IMR-90 (cell line): ENCODE measurements around the gene IMP3. TPM values are rescaled to one million over a fixed set of nuclear protein-coding genes. Genes with fewer than 3 reads are reported as not detected.

Experiments used
- ATAC-seq: fragments of 200-7000 bp; cut with Tn5 transposase; 2 replicates; pipeline ENCODE4 v1.9.1; 2020; ENCODE audit warnings: low read depth, mild to moderate bottlenecking, moderate library complexity
- BruUV-seq: library from RNA; stranded (reverse); fragments of 400-500 nt; replicated peaks from 2 replicates; lab custom pipeline; 2021; lab: Mats Ljungman, UMichigan
- CTCF ChIA-PET: fragments of 300-600 bp; formaldehyde crosslinking; extraction: SDS; loops from one replicate; lab custom pipeline; 2021; ENCODE audit warnings: antibody characterized with exemption; lab: Yijun Ruan, JAX
- POLR2A ChIA-PET: fragments of 300-600 bp; sonication (Branson Sonifier 250); formaldehyde crosslinking; loops from one replicate; lab custom pipeline; 2022; ENCODE audit warnings: antibody characterized with exemption; ENCODE audit not compliant: unreplicated experiment; lab: Charles Lee
- DNase-seq: peaks from one replicate; pipeline ENCODE4 v3.0.0; 2013
- H2AFZ ChIP-seq: replicated peaks from 2 replicates; pipeline ENCODE3; 2013; ENCODE audit warnings: low read length, mild to moderate bottlenecking; ENCODE audit not compliant: poor library complexity
- H2AK5ac ChIP-seq: 2 replicates; pipeline ENCODE4 v1.6.1; 2013; ENCODE audit warnings: low read depth, low read length, inconsistent platforms
- H2AK9ac ChIP-seq: replicated peaks from 2 replicates; pipeline ENCODE3; 2013; ENCODE audit warnings: mild to moderate bottlenecking, low read depth, low read length, moderate library complexity; ENCODE audit not compliant: poor library complexity
- H2BK120ac ChIP-seq: 2 replicates; pipeline ENCODE4 v1.6.1; 2013; ENCODE audit warnings: low read depth, low read length, inconsistent platforms
- H2BK15ac ChIP-seq: 3 replicates; pipeline ENCODE4 v1.6.1; 2013; ENCODE audit warnings: low read depth, low read length, inconsistent platforms
- H2BK20ac ChIP-seq: 2 replicates; pipeline ENCODE4 v1.6.1; 2013; ENCODE audit warnings: low read depth, mild to moderate bottlenecking, inconsistent platforms, low read length, moderate library complexity
- H2BK5ac ChIP-seq: 2 replicates; pipeline ENCODE4 v1.6.1; 2013; ENCODE audit warnings: mild to moderate bottlenecking, low read depth, low read length, inconsistent platforms; ENCODE audit not compliant: poor library complexity, severe bottlenecking
- H3K14ac ChIP-seq: replicated peaks from 2 replicates; pipeline ENCODE4 v1.6.1; 2013; ENCODE audit warnings: low read depth, low read length, inconsistent platforms
- H3K18ac ChIP-seq: 2 replicates; pipeline ENCODE4 v1.6.1; 2013; ENCODE audit warnings: low read depth, low read length, control low read depth
- H3K23ac ChIP-seq: 2 replicates; pipeline ENCODE4 v1.6.1; 2013; ENCODE audit warnings: low read depth, low read length, inconsistent platforms
- H3K27ac ChIP-seq: 2 replicates; pipeline ENCODE4 v1.5.1; 2013; ENCODE audit warnings: mild to moderate bottlenecking, control low read depth, low read length; ENCODE audit not compliant: insufficient read depth
- H3K27me3 ChIP-seq: 2 replicates; pipeline ENCODE4 v1.6.1; 2013; ENCODE audit warnings: low read length; ENCODE audit not compliant: control insufficient read depth, insufficient read depth
- H3K36me3 ChIP-seq: 2 replicates; pipeline ENCODE4 v1.6.1; 2013; ENCODE audit warnings: low read length, mixed read lengths; ENCODE audit not compliant: control insufficient read depth, insufficient read depth
- H3K4ac ChIP-seq: 2 replicates; pipeline ENCODE4 v1.6.1; 2013; ENCODE audit warnings: low read depth, low read length, inconsistent platforms
- H3K4me1 ChIP-seq: 2 replicates; pipeline ENCODE4 v1.6.1; 2013; ENCODE audit warnings: low read length, mixed read lengths; ENCODE audit not compliant: control insufficient read depth, insufficient read depth
- H3K4me2 ChIP-seq: 2 replicates; pipeline ENCODE4 v1.6.1; 2013; ENCODE audit warnings: low read depth, mild to moderate bottlenecking, control low read depth, low read length, moderate library complexity
- H3K4me3 ChIP-seq: 2 replicates; pipeline ENCODE4 v1.5.1; 2013; ENCODE audit warnings: low read depth, mild to moderate bottlenecking, control low read depth, low read length, moderate library complexity; ENCODE audit not compliant: insufficient read depth
- H3K56ac ChIP-seq: 2 replicates; pipeline ENCODE4 v1.6.1; 2013; ENCODE audit warnings: low read length, inconsistent platforms; ENCODE audit not compliant: insufficient read depth; ENCODE audit errors: extremely low read depth
- H3K79me1 ChIP-seq, 2 experiments: 2 replicates each; pipeline ENCODE4 v1.6.1; 2013; ENCODE audit warnings: low read length in 2 of 2, inconsistent platforms in 1 of 2, low read depth in 1 of 2
- H3K9ac ChIP-seq: 2 replicates; pipeline ENCODE4 v1.6.1; 2013; ENCODE audit warnings: low read depth, low read length, control low read depth
- H3K9me1 ChIP-seq: 2 replicates; pipeline ENCODE4 v1.6.1; 2013; ENCODE audit warnings: low read length, inconsistent platforms; ENCODE audit not compliant: insufficient read depth
- H3K9me3 ChIP-seq: 2 replicates; pipeline ENCODE4 v1.6.1; 2013; ENCODE audit warnings: low read length; ENCODE audit not compliant: control insufficient read depth, insufficient read depth
- H4K20me1 ChIP-seq: 2 replicates; pipeline ENCODE4 v1.6.1; 2013; ENCODE audit warnings: low read length, inconsistent platforms; ENCODE audit not compliant: insufficient read depth
- H4K5ac ChIP-seq: 2 replicates; pipeline ENCODE4 v1.6.1; 2013; ENCODE audit warnings: mild to moderate bottlenecking, low read depth, low read length, control low read depth
- H4K8ac ChIP-seq, 2 experiments: 2 replicates each; pipeline ENCODE4 v1.6.1; 2013; ENCODE audit warnings: low read depth in 2 of 2, low read length in 2 of 2, control low read depth in 1 of 2, inconsistent platforms in 1 of 2
- H4K91ac ChIP-seq: 2 replicates; pipeline ENCODE4 v1.6.1; 2013; ENCODE audit warnings: low read depth, low read length, inconsistent platforms; ENCODE audit not compliant: insufficient read depth
- CHD1 ChIP-seq: IDR thresholded peaks from 2 replicates; pipeline ENCODE4 v1.6.1; 2012; ENCODE audit warnings: low read depth, low read length, improper control_type of control experiment
- CTCF ChIP-seq: conservative IDR thresholded peaks from 2 replicates; pipeline ENCODE4 v1.5.1; 2012; ENCODE audit warnings: mild to moderate bottlenecking, low read depth, low read length, improper control_type of control experiment
- ELK1 ChIP-seq: fragments of 150-350 bp; IDR thresholded peaks from 2 replicates; pipeline ENCODE4 v1.6.1; 2016; ENCODE audit warnings: low read depth, mild to moderate bottlenecking, low read length, moderate library complexity, borderline replicate concordance
- FOS ChIP-seq: fragments of 150-350 bp; IDR thresholded peaks from 2 replicates; pipeline ENCODE4 v1.6.1; 2016; ENCODE audit warnings: low read depth, low read length
- MAFK ChIP-seq: IDR thresholded peaks from 2 replicates; pipeline ENCODE4 v1.6.1; 2012; ENCODE audit warnings: low read depth, low read length, improper control_type of control experiment
- MXI1 ChIP-seq: IDR thresholded peaks from 2 replicates; pipeline ENCODE4 v1.6.1; 2012; ENCODE audit warnings: low read depth, mild to moderate bottlenecking, low read length, moderate library complexity, borderline replicate concordance
- RFX5 ChIP-seq: IDR thresholded peaks from 2 replicates; pipeline ENCODE4 v1.8.0; 2012; ENCODE audit warnings: low read depth, mild to moderate bottlenecking, low read length, moderate library complexity
- SMC3 ChIP-seq: fragments of 150-350 bp; IDR thresholded peaks from 2 replicates; pipeline ENCODE4 v1.6.1; 2016; ENCODE audit warnings: low read depth, mild to moderate bottlenecking, antibody characterized with exemption, low read length, moderate library complexity
- WGBS, 2 experiments: methylation state at CpG; one replicate each; pipeline versions ENCODE4 v1.1.5 to v1.1.7; 2013; ENCODE audit warnings: missing lambda C conversion rate in 2 of 2; ENCODE audit not compliant: insufficient read length in 1 of 2; ENCODE audit errors: extremely low coverage in 2 of 2; 5-methylcytosine and 5-hydroxymethylcytosine counted together
- dilution Hi-C: fragments of 300-500 bp; cut with HindIII; formaldehyde crosslinking; loops from one replicate; pipeline ENCODE4 v1.14.3; 2018; ENCODE audit warnings: low sequenced_read_pairs; ENCODE audit not compliant: unreplicated experiment
- in situ Hi-C: fragments of 300-500 bp; cut with MboI; formaldehyde crosslinking; loops from 3 replicates; pipeline ENCODE4 v1.14.3; 2019; ENCODE audit warnings: low sequenced_read_pairs, inconsistent platforms, mixed read lengths
- intact Hi-C: fragments of 100-400 bp; cut with micrococcal nuclease; formaldehyde crosslinking; loops from 2 replicates; pipeline ENCODE4 v1.10.0; 2022
- polyA plus RNA-seq, 3 experiments: library from polyadenylated mRNA; depleted of rRNA; stranded (reverse); fragments of >200 nt; gene quantifications; 2 replicates each; pipeline ENCODE4 v1.2.3, GENCODE V29; 2012; ENCODE audit warnings: low replicate concordance in 1 of 3
- total RNA-seq: library from RNA; depleted of rRNA; stranded (reverse); fragments of >200 nt; gene quantifications from 2 replicates; pipeline ENCODE4 v1.2.3, GENCODE V29; 2012
- TF ChIP-seq, protein P1 (sequence below): fragments of 150-350 bp; IDR thresholded peaks from 2 replicates; pipeline ENCODE4 v1.6.1; 2017; ENCODE audit warnings: mild to moderate bottlenecking, antibody characterized with exemption, low read length, low read depth

Gene IMP3
- total and polyA plus RNA-seq, 2 of the 4 experiments (the other 2 are of a cell fraction), result 42.1 to 59.3 TPM

DNA sequence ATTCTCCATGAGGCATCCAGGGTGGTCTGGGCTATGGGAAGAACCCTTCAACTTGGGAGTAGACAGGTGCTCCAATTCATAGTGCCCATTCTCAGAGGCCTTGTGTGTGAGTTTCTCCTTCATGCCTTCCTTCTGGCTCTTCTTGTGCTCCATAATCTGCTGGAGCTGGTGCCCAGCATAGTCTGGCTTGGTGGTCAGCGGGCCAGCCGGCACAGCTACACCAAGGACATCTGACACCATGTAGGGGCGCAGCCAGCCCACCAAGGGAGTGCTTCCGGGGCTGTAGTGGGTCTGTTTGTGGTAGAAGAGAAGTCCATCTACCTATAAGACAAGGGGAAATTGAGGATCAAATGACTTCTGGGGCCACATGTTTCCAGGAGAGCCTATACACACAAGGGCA lies 41.7 kb downstream of the IMP3 start:
- Histone ChIP-seq H2AFZ (no peak overlapping the region), H4K8ac (no peak overlapping the region), H3K4me3 (no peak overlapping the region), H3K18ac (no peak overlapping the region), H2BK5ac (no peak overlapping the region), H3K23ac (no peak overlapping the region), H3K4ac (no peak overlapping the region), H2BK120ac (no peak overlapping the region), H3K56ac (no peak overlapping the region), H4K20me1 (no peaks in the 10 kb centered on the region), H3K27ac (no peak overlapping the region), H2BK15ac (no peak overlapping the region), H3K9me1 (peaks cover 7% of the 10 kb centered on the region; the same call in 1 of the 2 replicates), H2AK5ac (no peak overlapping the region), H2BK20ac (no peak overlapping the region), H3K9ac (no peak overlapping the region), H2AK9ac (no peak overlapping the region), H3K27me3 (no peaks in the 10 kb centered on the region), H3K9me3 (no peaks in the 10 kb centered on the region), H3K4me1 (no peaks in the 10 kb centered on the region), H3K14ac (no peak overlapping the region), H3K79me1 (peaks cover 0 to 4% of the 10 kb centered on the region in 2 experiments; a peak in 2 of 4 replicates), H4K5ac (no peak overlapping the region), H4K91ac (no peak overlapping the region), H3K36me3 (peaks cover 45% of the 10 kb centered on the region), H3K4me2 (no peak overlapping the region)
- TF ChIP-seq SMC3 (no peak), ELK1 (no peak), FOS (no peak), MAFK (no peak), MXI1 (no peak), CHD1 (no peak), CTCF (no peak), RFX5 (no peak)
- TF ChIP-seq, protein P1, sequence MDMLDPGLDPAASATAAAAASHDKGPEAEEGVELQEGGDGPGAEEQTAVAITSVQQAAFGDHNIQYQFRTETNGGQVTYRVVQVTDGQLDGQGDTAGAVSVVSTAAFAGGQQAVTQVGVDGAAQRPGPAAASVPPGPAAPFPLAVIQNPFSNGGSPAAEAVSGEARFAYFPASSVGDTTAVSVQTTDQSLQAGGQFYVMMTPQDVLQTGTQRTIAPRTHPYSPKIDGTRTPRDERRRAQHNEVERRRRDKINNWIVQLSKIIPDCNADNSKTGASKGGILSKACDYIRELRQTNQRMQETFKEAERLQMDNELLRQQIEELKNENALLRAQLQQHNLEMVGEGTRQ, result no peak
- dilution Hi-C loops, result no loop called here
- ChIA-PET POLR2A (no interaction called here), CTCF (interaction anchor here (0.6 to 2.3 kb wide), 2 partner anchors 20 to 97 kb away, joined by 3 to 5 read pairs; partner anchors contain the start of gene PTPN9)
- intact Hi-C loops, result no loop called here
- BruUV-seq, result no TSS peak
- in situ Hi-C loops, result no loop called here
- ATAC-seq (no peak), DNase-seq (no peak)
- WGBS, 2 experiments, result no CpG with 5 or more reads among the region's 4 CpGs
